GM19324 (cell line): ENCODE data around the gene TEAD2.
"Not testable (repeated sequence)": the region's sequence is repeated elsewhere in the genome, so short reads cannot be mapped to it uniquely, and the experiment has no call there.

ENCODE experiments used
- ATAC-seq: cut with Tn5 transposase; IDR thresholded peaks from one replicate; pipeline ENCODE4 v1.9.1; 2021; ENCODE audit warnings: mild to moderate bottlenecking, moderate library complexity; ENCODE audit not compliant: unreplicated experiment, low FRiP score

Gene TEAD2

GRCh38 chr19:49335071-49335783 lies 27.0 kb downstream of the TEAD2 start, which contains the start of gene CD37:
CD37 (plus strand) TSS chr19:49335406; CDS start chr19:49335541, 135 bp downstream.
- ATAC-seq = no peak

GRCh38 chr19:49333811-49334288 lies 28.4 kb downstream of the TEAD2 start:
- peak; percentile 53 for ATAC-seq

DNA sequence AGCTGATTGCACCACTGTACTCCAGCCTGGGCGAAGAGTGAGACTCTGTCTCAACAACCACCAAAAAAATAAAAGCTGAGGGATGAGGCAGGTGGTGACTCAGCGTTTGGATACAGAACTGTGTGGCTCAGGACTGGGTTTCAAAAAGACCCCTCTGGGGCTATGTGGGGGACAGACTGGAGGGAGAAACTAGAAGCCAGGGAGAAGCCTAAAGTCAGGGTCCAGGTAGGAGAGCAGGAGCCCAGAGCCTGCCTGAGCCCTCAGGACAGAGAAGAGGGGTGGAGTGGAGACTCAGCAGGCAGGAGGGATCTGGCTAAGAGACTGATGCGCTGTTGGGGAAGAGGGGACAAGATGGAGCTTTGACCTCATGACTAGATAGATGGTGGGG lies 28.8 kb downstream of the TEAD2 start:
- no peak for ATAC-seq

GRCh38 chr19:49332691-49333417 lies 29.4 kb downstream of the TEAD2 start:
- ATAC-seq = not testable (repeated sequence)

DNA sequence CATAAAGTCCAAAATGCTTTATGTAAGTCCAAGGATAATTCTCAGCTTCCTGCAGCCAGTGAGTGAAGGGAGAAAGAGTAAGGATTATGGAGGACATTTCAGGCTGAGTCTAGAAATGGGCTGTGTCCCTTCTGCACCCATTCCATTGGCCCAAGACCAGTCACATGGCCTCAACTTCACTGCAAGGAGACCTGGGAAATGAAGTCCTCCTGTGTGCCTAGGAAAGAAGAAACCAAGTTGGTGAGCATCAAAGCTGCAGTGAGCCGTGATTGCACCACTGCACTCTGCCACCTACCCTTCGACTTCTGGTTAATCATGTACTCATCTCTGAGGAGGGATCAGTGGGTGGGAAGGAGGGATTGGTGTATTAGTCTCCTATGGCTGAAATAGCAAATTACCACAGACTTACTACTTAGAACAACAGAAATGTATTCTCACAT lies 30.6 kb downstream of the TEAD2 start:
- ATAC-seq = peak; percentile 46

DNA sequence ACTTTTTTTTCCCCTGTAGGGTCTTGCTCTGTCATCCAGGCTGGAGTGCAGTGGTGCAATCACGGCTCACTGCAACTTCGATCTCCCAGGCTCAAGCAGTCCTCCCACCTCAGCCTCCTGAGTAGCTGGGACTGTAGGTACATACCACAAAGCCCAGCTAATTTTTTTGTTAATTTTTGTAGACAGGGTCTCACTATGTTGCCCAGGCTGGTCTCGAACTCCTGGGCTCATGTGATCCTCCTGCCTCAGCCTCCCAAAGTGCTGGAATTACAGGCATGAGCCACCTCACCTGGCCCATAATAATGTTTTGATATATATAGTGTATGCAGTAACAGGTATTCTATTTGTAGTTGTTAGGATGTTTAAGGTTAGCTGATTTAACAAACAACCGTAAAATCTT lies 31.0 kb downstream of the TEAD2 start:
- not testable (repeated sequence) for ATAC-seq

DNA sequence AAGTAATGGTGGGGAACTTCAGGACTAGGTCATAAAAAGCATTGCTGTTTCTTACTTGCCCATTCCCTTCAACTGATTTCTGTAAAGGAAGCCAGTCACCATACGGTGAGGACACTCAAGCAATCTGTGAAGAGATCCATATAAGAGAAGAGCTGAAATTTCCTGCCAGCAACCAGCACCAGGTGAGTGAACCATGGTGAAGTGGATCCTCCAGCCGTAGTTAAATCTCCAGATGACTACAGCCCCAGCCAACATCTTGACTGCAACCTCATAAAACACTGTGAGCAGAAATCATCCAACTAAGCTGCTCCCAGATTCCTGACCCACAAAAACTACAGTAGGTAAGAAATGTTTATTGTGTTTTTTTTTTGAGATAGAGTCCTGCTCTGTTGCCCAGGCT lies 33.5 kb downstream of the TEAD2 start:
- ATAC-seq = no peak

- no peak for ATAC-seq
These were observed 34.2 kb downstream of the TEAD2 start for GRCh38 chr19:49327878-49328544.

DNA sequence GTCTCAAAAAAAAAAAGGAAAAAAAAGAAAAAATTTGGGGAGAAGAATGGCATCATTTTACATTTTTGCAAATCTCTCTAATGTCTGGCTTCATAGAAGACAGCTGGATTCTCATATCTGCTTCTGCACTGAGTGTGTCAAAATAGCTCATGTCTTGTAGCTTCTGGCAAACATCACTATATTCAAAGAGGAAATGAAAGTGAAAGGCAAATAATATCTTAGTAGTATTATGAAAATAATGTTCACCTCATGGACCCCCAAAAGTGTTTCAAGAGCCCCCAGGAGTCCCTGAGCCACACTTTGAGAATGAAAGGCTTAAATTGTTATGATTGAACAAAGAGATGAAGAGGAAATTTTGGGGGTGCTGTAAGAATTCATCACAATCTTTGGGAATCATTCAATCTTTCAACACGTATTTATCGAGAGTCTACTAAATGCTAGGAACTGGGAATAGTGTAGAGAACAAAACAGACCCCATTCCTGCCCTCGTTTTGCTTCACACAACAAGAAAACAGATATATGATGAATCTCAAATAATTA lies 36.0 kb downstream of the TEAD2 start:
- ATAC-seq = no peak

- ATAC-seq = not testable (repeated sequence)
These were observed 36.5 kb downstream of the TEAD2 start for GRCh38 chr19:49325756-49326155.

DNA sequence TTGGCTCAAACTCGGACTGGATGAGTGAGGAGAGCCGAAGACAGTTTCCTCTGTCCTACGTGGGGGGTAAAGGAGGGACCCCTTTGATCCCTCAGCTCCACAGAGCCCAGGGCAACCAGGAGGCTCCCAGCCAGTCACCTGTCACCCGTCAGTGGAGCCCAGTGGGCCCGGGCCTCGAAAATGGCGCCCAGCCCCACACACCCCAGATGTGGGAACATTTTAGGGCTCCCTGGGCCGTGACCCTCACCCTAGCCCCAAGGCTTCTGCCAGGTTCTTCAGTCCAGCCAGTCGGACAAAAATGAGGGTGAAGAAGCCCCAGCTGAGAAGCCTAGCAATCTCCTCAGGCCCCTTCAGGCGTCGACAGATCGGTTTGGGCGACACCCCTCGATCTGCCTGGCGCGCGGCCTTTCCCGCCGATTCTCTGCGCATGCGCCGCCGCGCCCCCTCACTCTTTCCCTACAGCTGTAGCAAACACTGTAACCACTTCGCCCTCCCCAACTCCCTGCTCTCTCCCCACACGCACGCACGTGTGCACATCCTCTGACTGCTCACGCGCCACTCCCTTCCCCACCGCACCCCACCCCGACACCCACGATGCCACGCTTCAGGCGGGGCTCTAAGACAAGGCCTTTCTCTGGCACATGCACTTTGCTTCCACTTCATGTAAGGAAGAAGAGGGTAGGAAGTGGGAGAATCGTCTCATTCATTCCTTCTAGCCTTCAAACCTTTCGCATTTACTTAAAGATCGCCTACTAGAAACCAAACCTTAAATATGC lies 37.2 kb downstream of the TEAD2 start, which contains the start of gene SLC6A16:
Gene SLC6A16, minus strand, starts transcription at position 391 of the 776 bp plus-strand sequence. CDS start 13,844 bp downstream, outside the sequence.
- ATAC-seq = no peak

GRCh38 chr19:49318296-49318695 lies 43.9 kb downstream of the TEAD2 start:
- ATAC-seq = no peak

GRCh38 chr19:49316284-49316683 lies 45.9 kb downstream of the TEAD2 start:
- ATAC-seq = no peak

DNA sequence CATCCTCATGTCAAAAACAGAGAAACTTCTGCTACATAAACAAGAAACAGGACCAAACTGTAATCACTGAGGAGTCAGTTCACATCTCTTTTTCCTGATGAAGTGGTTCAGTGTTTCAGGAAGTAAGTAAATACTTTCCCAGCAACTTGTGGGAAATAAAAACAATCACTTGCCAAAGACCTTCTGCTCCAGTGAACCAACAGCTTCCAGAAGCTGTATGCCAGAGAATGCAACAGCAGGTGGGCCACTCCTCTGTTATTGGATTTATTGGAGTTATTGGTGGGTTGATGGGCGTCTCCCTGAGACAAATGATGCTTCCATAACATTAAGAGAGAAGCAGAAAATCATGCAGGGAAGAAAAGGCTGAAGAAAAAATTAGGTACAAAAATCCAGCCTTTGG lies 47.1 kb downstream of the TEAD2 start:
- no peak for ATAC-seq

GRCh38 chr19:49309087-49309486 lies 53.1 kb downstream of the TEAD2 start:
- ATAC-seq = no peak

DNA sequence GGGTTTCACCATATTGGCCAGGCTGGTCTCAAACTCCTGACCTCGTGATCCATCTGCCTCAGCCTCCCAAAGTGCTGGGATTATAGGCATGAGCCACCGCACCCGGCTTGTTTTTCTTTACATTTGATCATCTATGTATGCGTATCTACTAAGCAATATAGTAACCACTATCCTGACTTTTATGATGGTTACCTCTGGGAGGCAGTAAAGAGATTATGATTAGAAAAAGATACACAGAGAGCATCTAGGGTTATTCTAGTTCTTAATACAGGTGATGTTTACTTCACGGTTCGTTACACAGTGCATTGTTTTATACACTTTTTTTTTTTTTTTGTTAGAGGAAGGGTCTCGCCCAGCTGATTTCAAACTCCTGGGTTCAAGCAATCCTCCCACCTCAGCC lies 55.5 kb downstream of the TEAD2 start:
- ATAC-seq = not testable (repeated sequence)

GRCh38 chr19:49301866-49302252 lies 60.4 kb downstream of the TEAD2 start:
- ATAC-seq = no peak

GRCh38 chr19:49301165-49301865 lies 60.9 kb downstream of the TEAD2 start:
- ATAC-seq = no peak

DNA sequence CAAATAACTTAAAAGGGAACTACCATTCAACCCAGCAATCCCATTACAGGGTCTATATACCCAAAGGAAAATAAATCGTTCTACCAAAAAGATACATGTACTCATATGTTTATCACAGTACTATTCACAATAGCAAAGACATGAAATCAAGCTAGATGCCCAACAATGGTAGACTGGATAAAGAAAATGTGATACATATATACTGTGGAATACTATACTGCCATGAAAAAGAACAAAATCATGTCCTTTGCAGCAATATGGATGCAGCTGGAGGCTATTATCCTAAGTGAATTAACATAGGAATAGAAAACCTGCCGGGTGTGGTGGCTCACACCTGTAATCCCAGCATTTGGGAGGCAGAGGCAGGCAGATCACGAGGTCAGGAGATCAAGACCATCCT lies 63.6 kb downstream of the TEAD2 start:
- ATAC-seq = not testable (repeated sequence)
